HepG2 (cell line): ENCODE results near the gene RASL10B. TPM values are rescaled to one million over a fixed set of nuclear protein-coding genes. Genes with fewer than 3 reads are reported as not detected.

ENCODE experiments used
- ATAC-seq: fragments of 200-7000 bp; cut with Tn5 transposase; 3 replicates; pipeline ENCODE4 v1.9.1; 2020; ENCODE audit warnings: mild to moderate bottlenecking, moderate library complexity
- BruUV-seq: library from RNA; stranded (reverse); fragments of 400-500 nt; replicated peaks from 2 replicates; lab custom pipeline; 2021; lab: Mats Ljungman, UMichigan
- CTCF ChIA-PET: fragments of 300-600 bp; formaldehyde crosslinking; extraction: SDS; loops from one replicate; lab custom pipeline; 2021; ENCODE audit warnings: low total read pairs, inconsistent platforms, low intra/inter-chr PET ratio; lab: Yijun Ruan, JAX
- POLR2A ChIA-PET: fragments of 350-600 bp; sonication (Branson Sonifier 250); formaldehyde crosslinking; loops from one replicate; lab custom pipeline; 2020; ENCODE audit warnings: antibody characterized with exemption, inconsistent platforms; lab: Yijun Ruan, JAX
- DNase-seq: peaks from one replicate; pipeline ENCODE4 v3.0.0-alpha.2; 2015; ENCODE audit warnings: low spot score
- FAIRE-seq: peaks from 3 replicates; lab custom pipeline; 2011; peaks lifted over from hg19 to GRCh38; lab: Jason Lieb, UNC
- H2AFZ ChIP-seq: one replicate; pipeline ENCODE4 v1.6.1; 2011; ENCODE audit warnings: low read length, inconsistent platforms
- H3K27ac ChIP-seq: fragments of 300-600 bp; 3 replicates; pipeline ENCODE4 v1.8.0; 2011; ENCODE audit warnings: mixed run types, mild to moderate bottlenecking, mixed read lengths, low read length, inconsistent platforms; ENCODE audit not compliant: insufficient read depth; ENCODE audit errors: extremely low read length
- H3K27me3 ChIP-seq, 2 experiments: fragments of 200-600 bp in 1 of 2; 2 replicates in 1 of 2; 3 replicates in 1 of 2; pipeline versions ENCODE4 v1.6.0 to v1.8.0; 2011; ENCODE audit warnings: low read length in 2 of 2, mild to moderate bottlenecking in 2 of 2, moderate library complexity in 2 of 2, inconsistent platforms in 1 of 2; ENCODE audit not compliant: insufficient read depth in 2 of 2, control insufficient read depth in 1 of 2
- H3K36me3 ChIP-seq, 2 experiments: fragments of 200-600 bp in 1 of 2; replicated peaks in 1 of 2; 2 replicates in 1 of 2; 3 replicates in 1 of 2; pipeline versions ENCODE4 v1.5.1 to v1.8.0; 2011; ENCODE audit warnings: low read length in 2 of 2, inconsistent platforms in 1 of 2; ENCODE audit not compliant: insufficient read depth in 2 of 2, control insufficient read depth in 1 of 2
- H3K4me1 ChIP-seq: 2 replicates; pipeline ENCODE4 v1.5.1; 2012; ENCODE audit warnings: low read length, inconsistent platforms; ENCODE audit not compliant: insufficient read depth
- H3K4me2 ChIP-seq: 2 replicates; pipeline ENCODE4 v1.6.0; 2011; ENCODE audit warnings: low read depth, low read length, inconsistent platforms
- H3K4me3 ChIP-seq, 3 experiments: fragments of 200-600 bp in 1 of 3; sonication (generic), shearing (Covaris generic) in 1 of 3; replicated peaks in 1 of 3; 2 replicates each; pipeline ENCODE4 v1.5.1; 2011 to 2016; ENCODE audit warnings: low read length in 3 of 3, inconsistent platforms in 2 of 3, low read depth in 2 of 3, mild to moderate bottlenecking in 2 of 3, control low read depth in 1 of 3, mixed read lengths in 1 of 3; ENCODE audit not compliant: insufficient read depth in 1 of 3
- H3K79me2 ChIP-seq: one replicate; pipeline ENCODE4 v1.6.1; 2011; ENCODE audit warnings: low read length, inconsistent platforms; ENCODE audit not compliant: insufficient read depth
- H3K9ac ChIP-seq: 2 replicates; pipeline ENCODE4 v1.6.0; 2011; ENCODE audit warnings: mild to moderate bottlenecking, low read depth, low read length, inconsistent platforms; ENCODE audit not compliant: insufficient read depth
- H3K9me3 ChIP-seq: 2 replicates; pipeline ENCODE4 v1.5.1; 2012; ENCODE audit warnings: mild to moderate bottlenecking, low read length
- H4K20me1 ChIP-seq: 2 replicates; pipeline ENCODE4 v1.6.0; 2011; ENCODE audit warnings: inconsistent platforms, mild to moderate bottlenecking, low read length, moderate library complexity; ENCODE audit not compliant: insufficient read depth
- ARNT ChIP-seq: fragments of 450-650 bp; IDR thresholded peaks from 2 replicates; pipeline ENCODE4 v1.6.1; 2017
- BRF2 ChIP-seq: sonication (generic); formaldehyde crosslinking; IDR thresholded peaks from 2 replicates; pipeline ENCODE4 v1.8.1; 2022; ENCODE audit warnings: mild to moderate bottlenecking, missing genetic modification reagents
- HNRNPLL ChIP-seq: fragments of 200-400 bp; formaldehyde crosslinking; IDR thresholded peaks from 2 replicates; pipeline ENCODE4 v1.6.1; 2017; ENCODE audit warnings: mild to moderate bottlenecking, low read depth, low read length; ENCODE audit not compliant: poor library complexity, severe bottlenecking
- IKZF1 ChIP-seq: fragments of 450-650 bp; IDR thresholded peaks from 2 replicates; pipeline ENCODE4 v1.7.1; 2016
- IKZF4 ChIP-seq: sonication (generic); formaldehyde crosslinking; IDR thresholded peaks from 2 replicates; pipeline ENCODE4 v1.5.1; 2020; ENCODE audit warnings: borderline replicate concordance, mild to moderate bottlenecking, low read depth, missing genetic modification reagents; ENCODE audit errors: not compliant biosample characterization
- KDM4B ChIP-seq: sonication (generic); formaldehyde crosslinking; IDR thresholded peaks from 2 replicates; pipeline ENCODE4 v1.4.0; 2020; ENCODE audit warnings: missing genetic modification reagents
- REPIN1 ChIP-seq: sonication (generic); formaldehyde crosslinking; IDR thresholded peaks from 2 replicates; pipeline ENCODE4 v1.8.0; 2022; ENCODE audit warnings: missing genetic modification reagents, low read depth, mild to moderate bottlenecking, borderline replicate concordance
- SOX5 ChIP-seq: IDR thresholded peaks from 2 replicates; pipeline ENCODE4 v1.6.1; 2016; ENCODE audit warnings: borderline replicate concordance
- TP53 ChIP-seq: sonication (generic); formaldehyde crosslinking; conservative IDR thresholded peaks from 2 replicates; pipeline ENCODE4 v1.4.0; 2020; ENCODE audit warnings: missing genetic modification reagents
- ZBTB42 ChIP-seq: sonication (generic); formaldehyde crosslinking; IDR thresholded peaks from 2 replicates; pipeline ENCODE4 v1.5.0; 2020; ENCODE audit warnings: mild to moderate bottlenecking, missing genetic modification reagents
- ZNF18 ChIP-seq: sonication (generic); formaldehyde crosslinking; IDR thresholded peaks from 2 replicates; pipeline ENCODE4 v1.8.0; 2022; ENCODE audit warnings: mild to moderate bottlenecking, missing genetic modification reagents; ENCODE audit not compliant: insufficient replicate concordance
- ZNF362 ChIP-seq: sonication (generic); formaldehyde crosslinking; IDR thresholded peaks from 2 replicates; pipeline ENCODE4 v1.4.0; 2020; ENCODE audit warnings: missing genetic modification reagents, mild to moderate bottlenecking, borderline replicate concordance
- ZNF513 ChIP-seq: sonication (generic); formaldehyde crosslinking; conservative IDR thresholded peaks from 2 replicates; pipeline ENCODE4 v1.5.0; 2020; ENCODE audit warnings: missing genetic modification reagents
- ZNF619 ChIP-seq: sonication (generic); formaldehyde crosslinking; IDR thresholded peaks from 2 replicates; pipeline ENCODE4 v1.4.0; 2020; ENCODE audit warnings: mild to moderate bottlenecking, missing genetic modification reagents
- ZNF678 ChIP-seq: sonication (generic); formaldehyde crosslinking; IDR thresholded peaks from 2 replicates; pipeline ENCODE4 v1.4.0; 2020; ENCODE audit warnings: mild to moderate bottlenecking, missing genetic modification reagents
- WGBS: methylation state at CpG from one replicate; pipeline ENCODE4 v1.1.6; 2017; ENCODE audit warnings: low lambda C conversion rate; 5-methylcytosine and 5-hydroxymethylcytosine counted together
- in situ Hi-C: cut with HindIII; loops from 2 replicates; pipeline ENCODE4 v1.10.0; 2017; ENCODE audit warnings: low pct_unique_long_range_greater_than_20kb; ENCODE audit not compliant: extremely low pct_ligation_motif_present
- intact Hi-C: fragments of 100-400 bp; cut with micrococcal nuclease; formaldehyde crosslinking; loops from one replicate; pipeline ENCODE4 v1.10.0; 2022; ENCODE audit not compliant: unreplicated experiment
- polyA plus RNA-seq, 8 experiments: library from polyadenylated mRNA; depleted of rRNA in 3 of 8; stranded (reverse) in 7 of 8; unstranded in 1 of 8; fragments of >200 nt; fragmentation: Illumina TruSeq in 4 of 8; extraction: Trizol in 4 of 8; gene quantifications; 2 replicates each; pipeline versions ENCODE4 v1.2.1 to v1.2.3, GENCODE V29; 2011 to 2016; ENCODE audit warnings: low read depth in 4 of 8, missing spikeins in 1 of 8, mixed read lengths in 1 of 8; ENCODE audit not compliant: insufficient read depth in 1 of 8
- total RNA-seq, 5 experiments: library from RNA; depleted of rRNA; stranded (reverse); fragments of >200 nt; fragmentation: Illumina TruSeq; extraction: Trizol; gene quantifications; 2 replicates each; pipeline ENCODE4 v1.2.3, GENCODE V29; 2016; ENCODE audit warnings: low read depth in 1 of 5
- TF ChIP-seq, protein P1 (sequence below): sonication (generic); formaldehyde crosslinking; IDR thresholded peaks from 2 replicates; pipeline ENCODE4 v1.8.0; 2022; ENCODE audit warnings: low read depth, missing genetic modification reagents
- TF ChIP-seq, protein P2 (sequence below): sonication (generic); formaldehyde crosslinking; IDR thresholded peaks from 2 replicates; pipeline ENCODE4 v1.5.0; 2020; ENCODE audit warnings: missing genetic modification reagents

The RASL10B gene
- total and polyA plus RNA-seq, 2 of the 13 experiments (the other 11 are each of a cell fraction or from before 2014, with no cell fraction given) = 8.8 to 11.0 TPM

- no peak for TF ChIP-seq ZNF18 (CRISPR knock-in tag)
- no peak for TF ChIP-seq IKZF1
- no peak for TF ChIP-seq ARNT
- no peak for TF ChIP-seq KDM4B (CRISPR knock-in tag)
- TF ChIP-seq IKZF4 = no peak
- TF ChIP-seq ZNF619 (CRISPR knock-in tag) = no peak
- TF ChIP-seq REPIN1 (CRISPR knock-in tag) = no peak
Observed at GRCh38 chr17:35732806-35733136, 1.3 kb downstream of the RASL10B start (continued).

GRCh38 chr17:35733366-35733765 is 1.9 kb downstream of the RASL10B start:
- H3K9ac ChIP-seq = no peak overlapping the region
- WGBS = 90% methylated on average over 6 of the region's 6 CpGs
- BruUV-seq = no TSS peak
- no peaks in the 10 kb centered on the region for H3K27me3 ChIP-seq
- FAIRE-seq (no peak), DNase-seq (no peak), ATAC-seq (no peak)
- intact Hi-C loops = no loop called here
- no peaks in the 10 kb centered on the region for H4K20me1 ChIP-seq
- H3K9me3 ChIP-seq = no peaks in the 10 kb centered on the region
- H3K27ac ChIP-seq = no peak overlapping the region
- ChIA-PET POLR2A (interaction anchor here (0.6 kb wide), 1 partner anchor 592 kb away, joined by 3 read pairs; no protein-coding TSS in a partner anchor), CTCF (no interaction called here)
- H3K79me2 ChIP-seq = peaks cover 2% of the 10 kb centered on the region
- H3K4me2 ChIP-seq = no peak overlapping the region
- H3K36me3 ChIP-seq = no peaks in the 10 kb centered on the region
- H3K4me1 ChIP-seq = peaks cover 24% of the 10 kb centered on the region
- in situ Hi-C loops = loop anchor here (25.0 kb wide), 1 partner anchor 421 kb away; no protein-coding TSS in a partner anchor
- H2AFZ ChIP-seq = no peak overlapping the region
- H3K4me3 ChIP-seq = no peak overlapping the region
- no peak for TF ChIP-seq ZBTB42
- no peak for TF ChIP-seq ZNF362 (CRISPR knock-in tag)
- TF ChIP-seq TP53 (CRISPR knock-in tag) = no peak
- TF ChIP-seq SOX5 = no peak
- TF ChIP-seq HNRNPLL = no peak
- no peak for TF ChIP-seq ZNF678 (CRISPR knock-in tag)
- TF ChIP-seq, protein P1, sequence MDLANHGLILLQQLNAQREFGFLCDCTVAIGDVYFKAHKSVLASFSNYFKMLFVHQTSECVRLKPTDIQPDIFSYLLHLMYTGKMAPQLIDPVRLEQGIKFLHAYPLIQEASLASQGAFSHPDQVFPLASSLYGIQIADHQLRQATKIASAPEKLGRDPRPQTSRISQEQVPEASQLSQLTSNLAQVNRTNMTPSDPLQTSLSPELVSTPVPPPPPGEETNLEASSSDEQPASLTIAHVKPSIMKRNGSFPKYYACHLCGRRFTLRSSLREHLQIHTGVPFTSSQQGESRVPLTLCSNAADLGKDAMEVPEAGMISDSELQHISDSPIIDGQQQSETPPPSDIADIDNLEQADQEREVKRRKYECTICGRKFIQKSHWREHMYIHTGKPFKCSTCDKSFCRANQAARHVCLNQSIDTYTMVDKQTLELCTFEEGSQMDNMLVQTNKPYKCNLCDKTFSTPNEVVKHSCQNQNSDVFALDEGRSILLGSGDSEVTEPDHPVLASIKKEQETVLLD (CRISPR knock-in tag) = no peak
- TF ChIP-seq ZNF513 (CRISPR knock-in tag) = no peak
- no peak for TF ChIP-seq BRF2
- TF ChIP-seq, protein P2, sequence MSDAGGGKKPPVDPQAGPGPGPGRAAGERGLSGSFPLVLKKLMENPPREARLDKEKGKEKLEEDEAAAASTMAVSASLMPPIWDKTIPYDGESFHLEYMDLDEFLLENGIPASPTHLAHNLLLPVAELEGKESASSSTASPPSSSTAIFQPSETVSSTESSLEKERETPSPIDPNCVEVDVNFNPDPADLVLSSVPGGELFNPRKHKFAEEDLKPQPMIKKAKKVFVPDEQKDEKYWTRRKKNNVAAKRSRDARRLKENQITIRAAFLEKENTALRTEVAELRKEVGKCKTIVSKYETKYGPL (CRISPR knock-in tag) = no peak
